WTC11 (cell line): ENCODE measurements around the gene AGXT. TPM values are rescaled to one million over a fixed set of nuclear protein-coding genes. Genes with fewer than 3 reads are reported as not detected.
A peak's percentile ranks its signal among the peaks of the same experiment; 100 is the strongest.

ENCODE experiments used
- ATAC-seq: fragments of 200-7000 bp; cut with Tn5 transposase; 2 replicates; pipeline ENCODE4 v1.10.0; 2021; ENCODE audit warnings: mild to moderate bottlenecking, moderate library complexity
- CTCF ChIA-PET: fragments of 300-600 bp; sonication (Branson Sonifier 250); formaldehyde crosslinking; loops from one replicate; lab custom pipeline; 2021; ENCODE audit warnings: antibody characterized with exemption; lab: Charles Lee
- POLR2A ChIA-PET: fragments of 350-600 bp; sonication (Branson Sonifier 250); formaldehyde crosslinking; loops from one replicate; lab custom pipeline; 2021; ENCODE audit warnings: antibody characterized with exemption; lab: Charles Lee
- DNase-seq: peaks from one replicate; pipeline ENCODE4 v3.0.0; 2021; ENCODE audit warnings: low spot score
- H3K27ac Mint-ChIP-seq: 2 replicates; pipeline ENCODE4 v1.8.0; 2021; ENCODE audit warnings: mixed read lengths
- H3K27me3 Mint-ChIP-seq: 2 replicates; pipeline ENCODE4 v1.8.0; 2021; ENCODE audit warnings: low read depth, mild to moderate bottlenecking, moderate library complexity, mixed read lengths
- H3K36me3 Mint-ChIP-seq: 2 replicates; pipeline ENCODE4 v1.8.0; 2021; ENCODE audit warnings: mixed read lengths
- H3K4me1 Mint-ChIP-seq: 2 replicates; pipeline ENCODE4 v1.8.0; 2022; ENCODE audit warnings: mixed read lengths
- H3K4me3 Mint-ChIP-seq: 2 replicates; pipeline ENCODE4 v1.8.0; 2021; ENCODE audit warnings: mild to moderate bottlenecking, moderate library complexity, mixed read lengths
- H3K9me3 Mint-ChIP-seq: 2 replicates; pipeline ENCODE4 v1.8.0; 2021; ENCODE audit warnings: mixed read lengths
- ATF3 ChIP-seq: sonication (generic); formaldehyde crosslinking; conservative IDR thresholded peaks from 2 replicates; pipeline ENCODE4 v1.8.1; 2022; ENCODE audit warnings: mild to moderate bottlenecking, missing genetic modification reagents
- CTCF ChIP-seq: fragments of 200-600 bp; IDR thresholded peaks from 2 replicates; pipeline ENCODE4 v1.8.0; 2022; ENCODE audit warnings: antibody characterized with exemption
- ELF4 ChIP-seq: sonication (generic); formaldehyde crosslinking; IDR thresholded peaks from 2 replicates; pipeline ENCODE4 v1.8.1; 2022; ENCODE audit warnings: low read depth, mild to moderate bottlenecking, moderate library complexity, missing genetic modification reagents
- GABPB1 ChIP-seq: sonication (generic); formaldehyde crosslinking; IDR thresholded peaks from 2 replicates; pipeline ENCODE4 v1.8.1; 2023; ENCODE audit warnings: mild to moderate bottlenecking, missing genetic modification reagents
- GTF2I ChIP-seq: fragments of 250-450 bp; sonication (Bioruptor Pico); conservative IDR thresholded peaks from 2 replicates; pipeline ENCODE4 v1.4.0; 2021; ENCODE audit warnings: mild to moderate bottlenecking
- HMGXB4 ChIP-seq: sonication (generic); formaldehyde crosslinking; IDR thresholded peaks from 2 replicates; pipeline ENCODE4 v1.8.1; 2023; ENCODE audit warnings: mild to moderate bottlenecking, moderate library complexity, missing genetic modification reagents
- IRF2 ChIP-seq: sonication (generic); formaldehyde crosslinking; IDR thresholded peaks from 2 replicates; pipeline ENCODE4 v1.8.0; 2022; ENCODE audit warnings: low read depth, missing genetic modification reagents, borderline replicate concordance
- JAZF1 ChIP-seq: fragments of 250-450 bp; sonication (Bioruptor Pico); IDR thresholded peaks from 2 replicates; pipeline ENCODE4 v1.9.0; 2021; ENCODE audit warnings: moderate library complexity, mild to moderate bottlenecking, inconsistent platforms
- MLX ChIP-seq: sonication (generic); formaldehyde crosslinking; IDR thresholded peaks from 2 replicates; pipeline ENCODE4 v1.8.1; 2023; ENCODE audit warnings: mild to moderate bottlenecking, missing genetic modification reagents, moderate library complexity
- SMAD3 ChIP-seq: sonication (generic); formaldehyde crosslinking; IDR thresholded peaks from 2 replicates; pipeline ENCODE4 v1.8.0; 2022; ENCODE audit warnings: missing genetic modification reagents, mild to moderate bottlenecking, borderline replicate concordance
- STAT6 ChIP-seq: sonication (generic); formaldehyde crosslinking; conservative IDR thresholded peaks from 2 replicates; pipeline ENCODE4 v1.8.1; 2023; ENCODE audit warnings: mild to moderate bottlenecking, low read depth, missing genetic modification reagents, moderate library complexity
- ZBTB43 ChIP-seq: sonication (generic); formaldehyde crosslinking; IDR thresholded peaks from 2 replicates; pipeline ENCODE4 v1.8.1; 2023; ENCODE audit warnings: mild to moderate bottlenecking, missing genetic modification reagents
- ZNF416 ChIP-seq: fragments of 250-450 bp; sonication (Bioruptor Pico); IDR thresholded peaks from 2 replicates; pipeline ENCODE4 v1.9.0; 2021; ENCODE audit warnings: mild to moderate bottlenecking, inconsistent platforms
- ZNF425 ChIP-seq: fragments of 250-450 bp; sonication (Bioruptor Pico); conservative IDR thresholded peaks from 2 replicates; pipeline ENCODE4 v1.9.0; 2021; ENCODE audit warnings: mild to moderate bottlenecking
- ZNF532 ChIP-seq: fragments of 250-450 bp; sonication (Bioruptor Pico); IDR thresholded peaks from 2 replicates; pipeline ENCODE4 v1.9.0; 2021; ENCODE audit warnings: mild to moderate bottlenecking, borderline replicate concordance
- total RNA-seq: library from RNA; stranded (reverse); gene quantifications from 3 replicates; pipeline ENCODE4 v1.2.3, GENCODE V29; 2021

Gene AGXT
- total RNA-seq, 1 experiment from 2014 or later = 0.24 TPM

GRCh38 chr2:240918258-240919091 lies 49.9 kb downstream of the AGXT start:
- H3K27me3 Mint-ChIP-seq = peaks cover 6% of the 10 kb centered on the region

GRCh38 chr2:240919161-240919781 lies 50.6 kb downstream of the AGXT start:
- no peaks in the 10 kb centered on the region for H3K36me3 Mint-ChIP-seq
- peaks cover 6% of the 10 kb centered on the region for H3K27me3 Mint-ChIP-seq
- no peak for ATAC-seq
- ChIA-PET CTCF (no interaction called here), POLR2A (no interaction called here)
- no peaks in the 10 kb centered on the region for H3K4me1 Mint-ChIP-seq
- DNase-seq = no peak
- no peak overlapping the region for H3K27ac Mint-ChIP-seq
- no peak overlapping the region for H3K4me3 Mint-ChIP-seq
- H3K9me3 Mint-ChIP-seq = no peaks in the 10 kb centered on the region
- TF ChIP-seq MLX (CRISPR knock-in tag) (no peak), IRF2 (CRISPR knock-in tag) (no peak), GTF2I (no peak), ZNF425 (CRISPR knock-in tag) (no peak), SMAD3 (CRISPR knock-in tag) (no peak), JAZF1 (CRISPR knock-in tag) (no peak), ZNF532 (CRISPR knock-in tag) (no peak), GABPB1 (CRISPR knock-in tag) (no peak), ELF4 (CRISPR knock-in tag) (no peak), ZBTB43 (CRISPR knock-in tag) (no peak), STAT6 (CRISPR knock-in tag) (no peak), CTCF (no peak), ATF3 (CRISPR knock-in tag) (no peak)

More at GRCh38 chr2:240918258-240919091, 49.9 kb downstream of the AGXT start:
- no peaks in the 10 kb centered on the region for H3K36me3 Mint-ChIP-seq
- ATAC-seq (no peak), DNase-seq (peak; percentile 8)
- ChIA-PET POLR2A (no interaction called here), CTCF (interaction anchor here (0.6 kb wide), 1 partner anchor 67 kb away, joined by 3 read pairs; no protein-coding TSS in a partner anchor)
- H3K27ac Mint-ChIP-seq = no peak overlapping the region
- H3K9me3 Mint-ChIP-seq = no peaks in the 10 kb centered on the region
- H3K4me3 Mint-ChIP-seq = no peak overlapping the region
- TF ChIP-seq ZNF416 (CRISPR knock-in tag) = no peak
- no peak for TF ChIP-seq HMGXB4
- H3K4me1 Mint-ChIP-seq = no peaks in the 10 kb centered on the region
